HL-60 (cell line): Measurements from ENCODE around the gene FAM89A.

Experiments
- TF ChIP-seq, protein P1 (sequence below): IDR thresholded peaks from 2 replicates; pipeline ENCODE4 v1.6.1; 2012; ENCODE audit warnings: low read depth; ENCODE audit not compliant: insufficient replicate concordance
- TF ChIP-seq, protein P2 (sequence below): IDR thresholded peaks from one replicate; pipeline ENCODE4 v1.5.1; 2011; ENCODE audit warnings: low read length, control low read depth, inconsistent platforms; ENCODE audit not compliant: insufficient read depth

DNA sequence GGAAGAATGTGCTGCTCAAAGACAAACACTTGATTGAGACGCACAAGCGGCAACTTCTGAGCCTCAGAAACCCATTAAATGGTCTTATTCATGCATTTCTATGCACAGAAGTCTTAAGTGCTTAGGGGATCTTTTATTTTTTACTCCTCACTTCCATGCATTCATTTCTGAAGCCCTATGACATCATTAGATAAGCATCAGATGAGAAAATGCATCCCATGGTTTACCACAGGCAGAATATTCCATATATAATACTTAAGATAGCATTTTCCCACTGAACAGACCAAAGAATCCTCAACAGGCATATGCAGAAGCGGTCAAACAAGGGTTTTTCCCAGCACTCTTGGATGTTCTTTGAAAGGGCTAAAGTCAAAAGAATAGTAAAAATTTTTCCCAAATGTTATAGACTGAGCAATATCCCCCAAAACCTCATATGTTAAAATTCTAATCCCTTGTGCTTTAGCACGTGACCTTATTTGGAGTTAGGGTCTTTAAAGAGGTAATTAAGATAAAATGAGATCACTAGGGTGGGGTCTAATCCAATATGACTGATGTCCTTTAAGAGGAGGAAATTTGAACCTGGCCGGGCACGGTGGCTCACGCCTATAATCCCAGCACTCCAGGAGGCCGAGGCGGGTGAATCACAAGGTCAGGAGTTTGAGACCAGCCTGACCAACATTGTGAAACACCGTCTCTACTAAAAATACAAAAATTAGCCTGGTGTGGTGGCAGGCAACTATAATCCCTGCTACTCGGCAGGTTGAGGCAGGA lies 22.6 kb upstream of the FAM89A start:
- TF ChIP-seq, protein P1, sequence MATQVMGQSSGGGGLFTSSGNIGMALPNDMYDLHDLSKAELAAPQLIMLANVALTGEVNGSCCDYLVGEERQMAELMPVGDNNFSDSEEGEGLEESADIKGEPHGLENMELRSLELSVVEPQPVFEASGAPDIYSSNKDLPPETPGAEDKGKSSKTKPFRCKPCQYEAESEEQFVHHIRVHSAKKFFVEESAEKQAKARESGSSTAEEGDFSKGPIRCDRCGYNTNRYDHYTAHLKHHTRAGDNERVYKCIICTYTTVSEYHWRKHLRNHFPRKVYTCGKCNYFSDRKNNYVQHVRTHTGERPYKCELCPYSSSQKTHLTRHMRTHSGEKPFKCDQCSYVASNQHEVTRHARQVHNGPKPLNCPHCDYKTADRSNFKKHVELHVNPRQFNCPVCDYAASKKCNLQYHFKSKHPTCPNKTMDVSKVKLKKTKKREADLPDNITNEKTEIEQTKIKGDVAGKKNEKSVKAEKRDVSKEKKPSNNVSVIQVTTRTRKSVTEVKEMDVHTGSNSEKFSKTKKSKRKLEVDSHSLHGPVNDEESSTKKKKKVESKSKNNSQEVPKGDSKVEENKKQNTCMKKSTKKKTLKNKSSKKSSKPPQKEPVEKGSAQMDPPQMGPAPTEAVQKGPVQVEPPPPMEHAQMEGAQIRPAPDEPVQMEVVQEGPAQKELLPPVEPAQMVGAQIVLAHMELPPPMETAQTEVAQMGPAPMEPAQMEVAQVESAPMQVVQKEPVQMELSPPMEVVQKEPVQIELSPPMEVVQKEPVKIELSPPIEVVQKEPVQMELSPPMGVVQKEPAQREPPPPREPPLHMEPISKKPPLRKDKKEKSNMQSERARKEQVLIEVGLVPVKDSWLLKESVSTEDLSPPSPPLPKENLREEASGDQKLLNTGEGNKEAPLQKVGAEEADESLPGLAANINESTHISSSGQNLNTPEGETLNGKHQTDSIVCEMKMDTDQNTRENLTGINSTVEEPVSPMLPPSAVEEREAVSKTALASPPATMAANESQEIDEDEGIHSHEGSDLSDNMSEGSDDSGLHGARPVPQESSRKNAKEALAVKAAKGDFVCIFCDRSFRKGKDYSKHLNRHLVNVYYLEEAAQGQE = no peak
- TF ChIP-seq, protein P2, sequence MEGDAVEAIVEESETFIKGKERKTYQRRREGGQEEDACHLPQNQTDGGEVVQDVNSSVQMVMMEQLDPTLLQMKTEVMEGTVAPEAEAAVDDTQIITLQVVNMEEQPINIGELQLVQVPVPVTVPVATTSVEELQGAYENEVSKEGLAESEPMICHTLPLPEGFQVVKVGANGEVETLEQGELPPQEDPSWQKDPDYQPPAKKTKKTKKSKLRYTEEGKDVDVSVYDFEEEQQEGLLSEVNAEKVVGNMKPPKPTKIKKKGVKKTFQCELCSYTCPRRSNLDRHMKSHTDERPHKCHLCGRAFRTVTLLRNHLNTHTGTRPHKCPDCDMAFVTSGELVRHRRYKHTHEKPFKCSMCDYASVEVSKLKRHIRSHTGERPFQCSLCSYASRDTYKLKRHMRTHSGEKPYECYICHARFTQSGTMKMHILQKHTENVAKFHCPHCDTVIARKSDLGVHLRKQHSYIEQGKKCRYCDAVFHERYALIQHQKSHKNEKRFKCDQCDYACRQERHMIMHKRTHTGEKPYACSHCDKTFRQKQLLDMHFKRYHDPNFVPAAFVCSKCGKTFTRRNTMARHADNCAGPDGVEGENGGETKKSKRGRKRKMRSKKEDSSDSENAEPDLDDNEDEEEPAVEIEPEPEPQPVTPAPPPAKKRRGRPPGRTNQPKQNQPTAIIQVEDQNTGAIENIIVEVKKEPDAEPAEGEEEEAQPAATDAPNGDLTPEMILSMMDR = no peak
